ENCODE measurements around the gene EXD3.

DNA sequence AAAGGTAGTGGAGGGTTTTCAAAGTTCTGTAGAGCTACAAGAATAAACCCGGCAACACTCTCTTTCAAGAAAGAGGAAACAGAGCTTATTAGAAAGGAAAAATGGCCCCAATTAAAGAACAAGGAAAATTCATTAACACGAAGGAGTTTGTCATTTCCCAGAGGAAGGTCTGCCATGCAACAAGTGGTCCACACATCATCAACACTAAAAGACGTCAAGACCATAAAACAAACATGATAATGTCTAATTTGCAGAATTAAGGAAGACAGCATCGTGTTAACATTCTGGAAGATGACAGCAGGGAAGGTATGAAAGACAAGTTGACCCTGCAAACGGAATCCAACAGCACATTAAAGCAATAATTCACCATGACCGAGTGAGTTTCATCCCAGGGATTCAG, 92.3 kb downstream of the EXD3 start:
- TF ChIP-seq, protein P1, sequence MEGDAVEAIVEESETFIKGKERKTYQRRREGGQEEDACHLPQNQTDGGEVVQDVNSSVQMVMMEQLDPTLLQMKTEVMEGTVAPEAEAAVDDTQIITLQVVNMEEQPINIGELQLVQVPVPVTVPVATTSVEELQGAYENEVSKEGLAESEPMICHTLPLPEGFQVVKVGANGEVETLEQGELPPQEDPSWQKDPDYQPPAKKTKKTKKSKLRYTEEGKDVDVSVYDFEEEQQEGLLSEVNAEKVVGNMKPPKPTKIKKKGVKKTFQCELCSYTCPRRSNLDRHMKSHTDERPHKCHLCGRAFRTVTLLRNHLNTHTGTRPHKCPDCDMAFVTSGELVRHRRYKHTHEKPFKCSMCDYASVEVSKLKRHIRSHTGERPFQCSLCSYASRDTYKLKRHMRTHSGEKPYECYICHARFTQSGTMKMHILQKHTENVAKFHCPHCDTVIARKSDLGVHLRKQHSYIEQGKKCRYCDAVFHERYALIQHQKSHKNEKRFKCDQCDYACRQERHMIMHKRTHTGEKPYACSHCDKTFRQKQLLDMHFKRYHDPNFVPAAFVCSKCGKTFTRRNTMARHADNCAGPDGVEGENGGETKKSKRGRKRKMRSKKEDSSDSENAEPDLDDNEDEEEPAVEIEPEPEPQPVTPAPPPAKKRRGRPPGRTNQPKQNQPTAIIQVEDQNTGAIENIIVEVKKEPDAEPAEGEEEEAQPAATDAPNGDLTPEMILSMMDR (conservative IDR thresholded peaks at IDR 0.05; ENCODE audit: low read length): no peak
- no peak for TF ChIP-seq EZH2phosphoT487 (IDR thresholded peaks at IDR 0.05; ENCODE audit: borderline replicate concordance, low read depth, low read length)
